GM18909 (cell line): ENCODE measurements around the gene XAGE1B.
"Not testable (repeated sequence)": the region's sequence is repeated elsewhere in the genome, so short reads cannot be mapped to it uniquely, and the experiment has no call there.

Experiments
- ATAC-seq: cut with Tn5 transposase; IDR thresholded peaks from one replicate; pipeline ENCODE4 v1.9.1; 2021; ENCODE audit warnings: mild to moderate bottlenecking; ENCODE audit not compliant: unreplicated experiment, poor library complexity

Gene XAGE1B

GRCh38 chrX:52516987-52517325 lies at the start of gene XAGE1B:
XAGE1B (minus strand) TSS chrX:52517063; CDS start chrX:52515527, 1,536 bp downstream.
- not testable (repeated sequence) for ATAC-seq

- no peak for ATAC-seq
These were observed 46.2 kb upstream of the XAGE1B start for GRCh38 chrX:52563105-52563504.

GRCh38 chrX:52558140-52558539 lies 41.3 kb upstream of the XAGE1B start:
- no peak for ATAC-seq

- no peak for ATAC-seq
These were observed 39.9 kb upstream of the XAGE1B start for GRCh38 chrX:52556741-52557140.

GRCh38 chrX:52553995-52554642 lies 37.3 kb upstream of the XAGE1B start:
- no peak for ATAC-seq

GRCh38 chrX:52548769-52549168 lies 31.9 kb upstream of the XAGE1B start:
- not testable (repeated sequence) for ATAC-seq

GRCh38 chrX:52544147-52544840 lies 27.4 kb upstream of the XAGE1B start:
- no peak for ATAC-seq

GRCh38 chrX:52542311-52542710 lies 25.4 kb upstream of the XAGE1B start:
- no peak for ATAC-seq

- ATAC-seq, result not testable (repeated sequence)
These were observed 24.2 kb upstream of the XAGE1B start for GRCh38 chrX:52541051-52541450.

GRCh38 chrX:52516110-52516986 lies 515 bp downstream of the XAGE1B start:
- not testable (repeated sequence) for ATAC-seq

GRCh38 chrX:52511126-52511525 lies 5.7 kb downstream of the XAGE1B start:
- not testable (repeated sequence) for ATAC-seq

- no peak for ATAC-seq
These were observed 6.9 kb downstream of the XAGE1B start for GRCh38 chrX:52509916-52510315.

GRCh38 chrX:52507331-52507730 lies 9.5 kb downstream of the XAGE1B start:
- no peak for ATAC-seq

- ATAC-seq, result no peak
These were observed 12.3 kb downstream of the XAGE1B start for GRCh38 chrX:52504551-52504950.

- not testable (repeated sequence) for ATAC-seq
These were observed 15.5 kb downstream of the XAGE1B start for GRCh38 chrX:52501362-52501761.

GRCh38 chrX:52496419-52496772 lies 20.5 kb downstream of the XAGE1B start:
- ATAC-seq, result not testable (repeated sequence)

GRCh38 chrX:52495545-52496418 lies 21.1 kb downstream of the XAGE1B start, which contains the start of gene XAGE1A:
XAGE1A (plus strand) TSS chrX:52495808; CDS start chrX:52497362, 1,554 bp downstream.
- ATAC-seq, result not testable (repeated sequence)

- not testable (repeated sequence) for ATAC-seq
These were observed 45.6 kb downstream of the XAGE1B start for GRCh38 chrX:52471301-52471700.
